SJCRH30 (cell line): ENCODE results near the gene SEMA6A. TPM values are rescaled to one million over a fixed set of nuclear protein-coding genes. Genes with fewer than 3 reads are reported as not detected.

Experiments used
- DNase-seq, 2 experiments: peaks; one replicate each; pipeline ENCODE4 v3.0.0-alpha.2; 2015 to 2020
- H3K27ac ChIP-seq: fragments of 250-450 bp; sonication (Bioruptor Pico); 2 replicates; pipeline ENCODE4 v1.5.1; 2020; ENCODE audit warnings: mild to moderate bottlenecking, moderate library complexity
- H3K27me3 ChIP-seq: fragments of 250-450 bp; sonication (Bioruptor Pico); 2 replicates; pipeline ENCODE4 v1.5.1; 2020; ENCODE audit warnings: mild to moderate bottlenecking, moderate library complexity
- H3K36me3 ChIP-seq: fragments of 250-450 bp; sonication (Bioruptor Pico); 2 replicates; pipeline ENCODE4 v1.5.1; 2020; ENCODE audit warnings: mild to moderate bottlenecking, moderate library complexity
- H3K4me1 ChIP-seq: fragments of 250-450 bp; sonication (Bioruptor Pico); 2 replicates; pipeline ENCODE4 v1.5.1; 2020; ENCODE audit warnings: mild to moderate bottlenecking, moderate library complexity
- H3K4me3 ChIP-seq: fragments of 250-450 bp; sonication (Bioruptor Pico); 2 replicates; pipeline ENCODE4 v1.5.1; 2020; ENCODE audit warnings: mild to moderate bottlenecking, moderate library complexity
- H3K9me3 ChIP-seq: fragments of 250-450 bp; sonication (Bioruptor Pico); replicated peaks from 2 replicates; pipeline ENCODE4 v1.5.1; 2020; ENCODE audit warnings: mild to moderate bottlenecking, moderate library complexity
- total RNA-seq: library from RNA; depleted of rRNA; stranded (reverse); fragments of >200 nt; shearing (Covaris generic); gene quantifications from 2 replicates; pipeline ENCODE4 v1.2.3, GENCODE V29; 2014

Gene SEMA6A
- total RNA-seq, 1 experiment from 2014 or later, result 63.2 TPM

DNA sequence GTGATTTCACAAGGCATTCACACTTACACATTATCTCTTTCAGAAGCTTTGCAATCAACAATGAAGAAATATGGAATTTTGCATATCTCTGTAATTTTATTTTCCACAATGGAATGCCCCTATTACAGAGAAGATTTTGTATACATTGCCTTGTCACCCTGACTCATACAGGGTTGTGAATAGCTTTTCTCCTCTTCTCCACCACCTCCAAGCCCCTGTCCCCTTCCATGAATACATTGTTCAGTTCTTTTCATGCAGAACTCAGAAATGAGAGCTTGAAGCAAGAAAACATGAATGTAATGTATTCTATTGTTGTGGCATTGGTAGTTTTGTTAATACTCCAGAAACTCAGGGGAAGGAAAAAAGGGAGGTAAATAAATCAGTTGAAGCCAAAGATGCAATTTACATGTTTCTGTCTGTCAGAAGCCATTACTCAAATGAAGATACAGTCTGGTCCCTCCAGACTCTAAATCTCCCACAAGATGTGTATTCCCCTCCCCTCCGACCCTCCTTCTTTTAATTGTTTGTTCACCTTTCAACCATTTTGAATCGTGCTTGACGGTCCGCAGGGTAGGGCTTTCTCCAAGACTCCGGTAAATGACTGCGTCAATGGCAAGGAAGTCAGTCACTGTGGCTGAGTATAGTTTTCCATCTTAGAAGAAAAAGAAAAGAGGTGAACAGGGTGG lies 86.1 kb downstream of the SEMA6A start:
- no peak for DNase-seq
- Histone ChIP-seq H3K27ac (no peak overlapping the region), H3K36me3 (peaks cover 78% of the 10 kb centered on the region), H3K27me3 (no peaks in the 10 kb centered on the region), H3K4me1 (peaks cover 23% of the 10 kb centered on the region), H3K4me3 (no peak overlapping the region), H3K9me3 (no peaks in the 10 kb centered on the region)

DNA sequence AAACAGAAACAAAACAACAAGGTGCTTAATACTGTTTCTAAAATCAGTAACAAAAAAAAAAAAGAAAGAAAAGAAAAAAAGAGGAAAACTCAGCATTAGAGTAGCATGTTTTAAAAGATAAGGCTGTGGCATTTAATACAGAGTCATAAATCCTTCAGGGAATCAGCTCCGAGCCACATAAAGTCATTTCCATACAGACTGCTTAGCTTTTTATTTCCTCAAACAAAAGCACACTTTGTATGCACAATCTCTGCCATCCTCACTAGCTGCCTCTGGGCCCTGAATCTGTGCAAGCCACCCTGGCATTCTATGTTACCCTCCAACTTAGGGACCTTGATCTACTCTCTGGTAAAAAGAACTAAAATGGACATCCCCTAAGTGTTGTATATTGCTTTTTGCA lies 87.6 kb downstream of the SEMA6A start:
- no peak for DNase-seq
- Histone ChIP-seq H3K4me1 (peaks cover 12% of the 10 kb centered on the region), H3K27me3 (no peaks in the 10 kb centered on the region), H3K9me3 (no peaks in the 10 kb centered on the region), H3K36me3 (peaks cover 91% of the 10 kb centered on the region), H3K4me3 (no peak overlapping the region), H3K27ac (no peak overlapping the region)

DNA sequence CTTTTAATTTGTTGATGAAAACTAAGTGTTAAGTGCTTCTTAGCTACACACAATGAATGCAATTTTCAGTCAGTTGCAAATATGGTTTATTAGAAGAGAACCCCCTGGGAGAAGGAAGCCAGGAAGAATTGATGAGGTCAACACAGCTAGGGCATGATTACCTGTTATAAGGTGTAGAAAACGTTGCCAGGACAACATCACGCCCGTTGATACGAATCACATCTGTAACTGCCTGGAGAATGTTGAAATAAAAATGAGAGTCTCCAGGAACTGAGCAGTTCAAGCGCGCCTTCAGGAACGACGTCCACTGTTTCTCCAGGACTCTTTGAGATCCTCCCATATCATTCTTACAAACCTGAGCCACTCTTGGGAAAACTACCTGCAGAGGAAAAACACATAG lies 88.0 kb downstream of the SEMA6A start:
- no peak for DNase-seq
- Histone ChIP-seq H3K36me3 (peaks cover 93% of the 10 kb centered on the region), H3K27ac (no peak overlapping the region), H3K9me3 (no peaks in the 10 kb centered on the region), H3K4me1 (peaks cover 9% of the 10 kb centered on the region), H3K27me3 (no peaks in the 10 kb centered on the region), H3K4me3 (no peak overlapping the region)

GRCh38 chr5:116484645-116485044 lies 90.0 kb downstream of the SEMA6A start:
- H3K9me3 ChIP-seq, result no peaks in the 10 kb centered on the region
- no peak for DNase-seq
- no peaks in the 10 kb centered on the region for H3K4me1 ChIP-seq
- H3K36me3 ChIP-seq, result peaks cover 93% of the 10 kb centered on the region
- H3K27ac ChIP-seq, result no peak overlapping the region
- H3K4me3 ChIP-seq, result no peak overlapping the region
- H3K27me3 ChIP-seq, result no peaks in the 10 kb centered on the region

DNA sequence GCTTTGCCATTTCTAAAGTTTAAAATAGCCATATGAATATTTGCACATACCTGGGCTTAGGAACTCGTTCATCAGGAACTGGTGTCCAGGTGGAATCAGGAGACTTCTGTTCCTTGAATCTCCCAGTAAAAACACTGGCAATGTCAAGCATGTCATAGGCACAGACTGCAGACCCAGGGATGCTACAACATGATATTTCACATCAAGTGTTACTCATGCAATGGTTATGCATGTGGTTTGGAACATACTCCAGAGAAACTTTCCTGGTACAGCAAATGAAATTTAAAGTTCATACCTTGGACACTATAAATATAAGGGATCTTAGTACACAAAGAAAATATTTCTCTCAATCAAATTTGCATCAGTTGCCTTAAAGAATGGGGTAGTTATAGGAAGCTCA lies 92.2 kb downstream of the SEMA6A start:
- DNase-seq, result no peak
- H3K36me3 ChIP-seq, result peaks cover 93% of the 10 kb centered on the region
- peaks cover 9% of the 10 kb centered on the region for H3K9me3 ChIP-seq

DNA sequence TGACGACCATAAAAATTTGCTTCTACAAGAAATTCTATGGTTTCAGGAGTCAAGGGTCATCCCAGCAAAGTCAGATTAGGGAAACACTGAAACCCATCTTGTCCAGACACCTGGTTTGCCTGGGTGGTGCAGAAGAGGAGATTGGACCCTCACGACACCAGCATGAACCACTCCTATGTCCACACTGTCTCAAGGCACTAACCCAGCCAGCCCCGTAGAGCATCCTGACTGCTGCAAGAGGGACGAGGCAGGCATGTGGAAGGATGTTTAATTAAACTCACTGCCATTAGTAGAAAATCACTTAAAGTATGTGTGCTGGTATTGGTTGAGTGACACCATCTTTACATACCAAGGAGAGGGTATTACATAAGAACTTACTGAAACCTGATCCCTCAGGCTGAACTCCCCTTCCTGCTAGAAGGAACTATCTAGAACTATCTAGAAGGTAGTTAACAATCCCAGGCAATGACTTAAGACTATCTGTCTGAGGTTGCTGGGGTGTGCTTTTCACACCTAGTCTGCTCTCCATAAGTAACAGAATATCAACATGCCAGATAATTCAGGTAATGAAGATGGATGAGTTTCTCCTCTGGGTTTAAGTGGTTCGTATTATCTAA lies 93.6 kb downstream of the SEMA6A start:
- peaks cover 95% of the 10 kb centered on the region for H3K36me3 ChIP-seq
- peaks cover 15% of the 10 kb centered on the region for H3K4me1 ChIP-seq
- DNase-seq, result no peak
- H3K9me3 ChIP-seq, result peaks cover 22% of the 10 kb centered on the region
- no peak overlapping the region for H3K27ac ChIP-seq
- H3K4me3 ChIP-seq, result no peak overlapping the region
- no peaks in the 10 kb centered on the region for H3K27me3 ChIP-seq

More for the DNA sequence above, 92.2 kb downstream of the SEMA6A start:
- no peaks in the 10 kb centered on the region for H3K27me3 ChIP-seq
- no peak overlapping the region for H3K27ac ChIP-seq
- H3K4me3 ChIP-seq, result no peak overlapping the region
- peaks cover 15% of the 10 kb centered on the region for H3K4me1 ChIP-seq

GRCh38 chr5:116479776-116480675 lies 94.6 kb downstream of the SEMA6A start:
- H3K4me3 ChIP-seq, result no peak overlapping the region
- H3K4me1 ChIP-seq, result peaks cover 15% of the 10 kb centered on the region
- peaks cover 22% of the 10 kb centered on the region for H3K9me3 ChIP-seq
- no peak for DNase-seq
- no peak overlapping the region for H3K27ac ChIP-seq
- no peaks in the 10 kb centered on the region for H3K27me3 ChIP-seq
- H3K36me3 ChIP-seq, result peaks cover 95% of the 10 kb centered on the region

- Histone ChIP-seq H3K36me3 (peaks cover 97% of the 10 kb centered on the region), H3K9me3 (peaks cover 22% of the 10 kb centered on the region), H3K27me3 (no peaks in the 10 kb centered on the region), H3K4me1 (peaks cover 15% of the 10 kb centered on the region), H3K4me3 (no peak overlapping the region), H3K27ac (no peak overlapping the region)
- DNase-seq, result peak; percentile 42 to 78
These were observed 96.1 kb downstream of the SEMA6A start for GRCh38 chr5:116478491-116478890.

DNA sequence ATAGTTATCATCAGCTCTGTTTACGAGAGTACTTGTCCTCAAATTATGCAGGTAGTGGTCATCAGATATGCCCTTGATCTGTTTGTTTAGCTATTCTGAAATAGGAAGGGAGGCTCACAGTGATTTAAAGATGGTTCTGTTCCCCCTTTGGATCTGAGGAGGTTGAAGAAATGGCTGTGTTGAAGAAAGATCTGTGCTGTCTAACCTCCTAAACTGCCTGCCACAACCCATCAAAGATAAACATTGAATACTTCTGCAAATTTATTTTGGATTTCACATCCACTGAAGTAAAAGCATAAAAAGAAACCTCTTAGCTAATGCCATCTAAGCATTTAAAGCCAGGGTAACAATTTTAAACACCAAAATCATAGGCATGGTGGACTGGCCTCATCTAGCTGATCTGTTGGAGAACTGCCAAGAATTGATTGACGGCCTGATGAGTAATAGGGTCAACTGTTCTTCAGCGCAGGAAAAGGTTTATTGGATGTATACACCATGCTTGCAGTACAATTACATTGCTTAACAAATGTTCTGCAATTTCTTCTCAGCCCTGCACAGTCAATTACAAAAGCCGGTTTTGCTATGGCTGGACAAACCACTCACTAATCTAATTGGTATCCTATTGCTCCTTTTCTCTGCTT lies 97.6 kb downstream of the SEMA6A start:
- H3K27me3 ChIP-seq, result no peaks in the 10 kb centered on the region
- peaks cover 15% of the 10 kb centered on the region for H3K4me1 ChIP-seq
- no peak overlapping the region for H3K27ac ChIP-seq
- H3K4me3 ChIP-seq, result no peak overlapping the region
- DNase-seq, result peak in 1 of 2 experiments; percentile 24
- peaks cover 98% of the 10 kb centered on the region for H3K36me3 ChIP-seq
- H3K9me3 ChIP-seq, result peaks cover 22% of the 10 kb centered on the region

DNA sequence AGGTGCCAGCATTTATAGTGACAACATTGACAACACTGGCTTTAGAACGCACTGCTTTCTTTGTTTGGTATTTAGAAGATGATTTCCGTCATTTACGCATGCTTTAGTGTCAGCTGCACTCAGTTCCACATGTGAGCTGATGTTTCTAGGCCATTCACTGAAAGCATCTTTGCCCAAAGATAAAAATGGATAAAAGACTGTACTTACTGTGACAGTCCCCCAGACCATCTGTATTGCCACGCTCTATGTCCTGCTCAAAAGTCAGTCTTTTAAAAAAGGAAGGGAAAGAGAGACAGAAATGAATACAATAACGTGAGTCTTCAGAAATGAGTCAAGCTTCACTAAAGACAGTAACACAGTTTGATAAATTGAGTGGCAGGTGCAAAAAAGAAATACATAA lies 99.3 kb downstream of the SEMA6A start:
- no peak overlapping the region for H3K4me3 ChIP-seq
- H3K36me3 ChIP-seq, result peaks cover 98% of the 10 kb centered on the region
- H3K27ac ChIP-seq, result no peak overlapping the region
- DNase-seq, result no peak
- H3K4me1 ChIP-seq, result peaks cover 15% of the 10 kb centered on the region
- H3K9me3 ChIP-seq, result peaks cover 22% of the 10 kb centered on the region
- H3K27me3 ChIP-seq, result no peaks in the 10 kb centered on the region

GRCh38 chr5:116473706-116474105 lies 100.9 kb downstream of the SEMA6A start:
- peaks cover 22% of the 10 kb centered on the region for H3K9me3 ChIP-seq
- H3K27me3 ChIP-seq, result no peaks in the 10 kb centered on the region
- no peak for DNase-seq
- peaks cover 96% of the 10 kb centered on the region for H3K36me3 ChIP-seq
- H3K27ac ChIP-seq, result no peak overlapping the region
- H3K4me1 ChIP-seq, result peaks cover 9% of the 10 kb centered on the region
- no peak overlapping the region for H3K4me3 ChIP-seq

DNA sequence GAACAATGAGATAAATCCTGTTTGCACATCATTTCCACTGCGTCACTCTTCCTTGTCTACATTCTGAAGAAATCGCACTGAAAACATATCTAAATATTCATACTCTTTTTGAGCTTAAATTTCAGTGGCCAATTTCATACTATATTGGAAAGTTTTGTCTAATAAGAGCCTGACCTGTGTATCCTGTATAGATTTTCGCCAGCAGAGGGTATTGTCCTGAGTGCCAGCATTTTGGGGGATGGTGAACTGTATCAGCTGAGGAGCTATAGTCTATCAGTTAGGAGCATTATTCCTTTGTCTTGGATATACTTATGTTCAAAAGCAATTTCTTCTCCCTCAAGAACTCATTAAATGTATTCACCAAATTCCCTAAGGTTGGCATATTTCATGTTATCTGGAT lies 102.3 kb downstream of the SEMA6A start:
- Histone ChIP-seq H3K36me3 (peaks cover 93% of the 10 kb centered on the region), H3K4me3 (no peak overlapping the region), H3K4me1 (no peaks in the 10 kb centered on the region), H3K9me3 (peaks cover 12% of the 10 kb centered on the region), H3K27ac (no peak overlapping the region), H3K27me3 (no peaks in the 10 kb centered on the region)
- no peak for DNase-seq

GRCh38 chr5:116469631-116470030 lies 105.0 kb downstream of the SEMA6A start:
- no peak overlapping the region for H3K27ac ChIP-seq
- H3K4me1 ChIP-seq, result no peaks in the 10 kb centered on the region
- no peaks in the 10 kb centered on the region; the same call in 1 of the 2 replicates for H3K9me3 ChIP-seq
- DNase-seq, result no peak
- no peak overlapping the region for H3K4me3 ChIP-seq
- no peaks in the 10 kb centered on the region for H3K27me3 ChIP-seq
- H3K36me3 ChIP-seq, result peaks cover 85% of the 10 kb centered on the region

DNA sequence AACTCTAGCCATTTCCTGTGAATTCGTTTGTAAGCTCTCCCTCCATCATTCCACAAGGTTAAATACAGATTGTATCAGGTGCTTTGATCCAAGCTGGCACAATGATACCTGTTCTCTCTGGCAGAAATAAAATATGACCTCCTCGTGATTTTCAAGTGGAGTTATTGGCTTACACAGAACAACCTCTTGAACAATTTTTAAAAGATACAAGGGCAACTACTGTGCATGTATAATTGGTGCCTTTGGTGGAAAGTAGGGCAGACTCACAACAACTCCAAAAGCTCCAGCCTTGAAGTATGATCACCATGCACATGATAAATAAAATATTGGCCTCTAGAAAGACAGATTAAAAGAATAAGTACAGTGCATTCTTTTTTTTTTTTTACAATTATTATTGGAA lies 106.0 kb downstream of the SEMA6A start:
- H3K36me3 ChIP-seq, result peaks cover 86% of the 10 kb centered on the region
- no peaks in the 10 kb centered on the region for H3K4me1 ChIP-seq
- no peaks in the 10 kb centered on the region; the same call in 1 of the 2 replicates for H3K9me3 ChIP-seq

More for the DNA sequence above, 106.0 kb downstream of the SEMA6A start:
- Histone ChIP-seq H3K27ac (no peak overlapping the region), H3K27me3 (no peaks in the 10 kb centered on the region), H3K4me3 (no peak overlapping the region)
- no peak for DNase-seq
